K562 (cell line): ENCODE data around the gene DZIP3. TPM values are rescaled to one million over a fixed set of nuclear protein-coding genes. Genes with fewer than 3 reads are reported as not detected.

Source experiments
- BACH1 ChIP-seq: fragments of 200-800 bp; sonication (Bioruptor generic); IDR thresholded peaks from 2 replicates; pipeline ENCODE4 v1.6.1; 2016; ENCODE audit warnings: missing genetic modification characterization, missing compliant biosample characterization
- CBX1 ChIP-seq: sonication (generic); IDR thresholded peaks from 2 replicates; pipeline ENCODE4 v1.6.1; 2016; ENCODE audit warnings: antibody characterized with exemption, low read depth, mild to moderate bottlenecking
- EP400 ChIP-seq: fragments of 450-650 bp; IDR thresholded peaks from 2 replicates; pipeline ENCODE4 v1.6.1; 2017; ENCODE audit warnings: antibody characterized with exemption, mild to moderate bottlenecking, moderate library complexity
- FUS ChIP-seq: fragments of 200-400 bp; formaldehyde crosslinking; optimal IDR thresholded peaks from 2 replicates; pipeline ENCODE3; 2017; ENCODE audit warnings: low read depth, low read length
- GABPB2 ChIP-seq: fragments of 250-450 bp; sonication (Bioruptor Pico); conservative IDR thresholded peaks from 2 replicates; pipeline ENCODE4 v1.5.1; 2021; ENCODE audit warnings: mild to moderate bottlenecking
- HCFC1 ChIP-seq: IDR thresholded peaks from 2 replicates; pipeline ENCODE4 v1.6.1; 2012; ENCODE audit warnings: low read depth, low read length, improper control_type of control experiment
- HNRNPLL ChIP-seq: fragments of 200-400 bp; formaldehyde crosslinking; IDR thresholded peaks from 2 replicates; pipeline ENCODE4 v1.6.1; 2017; ENCODE audit warnings: low read length, low read depth, mild to moderate bottlenecking; ENCODE audit not compliant: poor library complexity, severe bottlenecking
- PRMT5 ChIP-seq: sonication (generic); formaldehyde crosslinking; IDR thresholded peaks from 2 replicates; pipeline ENCODE4 v1.5.0; 2020; ENCODE audit warnings: missing genetic modification reagents
- RNF219 ChIP-seq: fragments of 250-450 bp; sonication (Bioruptor Pico); IDR thresholded peaks from 2 replicates; pipeline ENCODE4 v1.5.0; 2022; ENCODE audit warnings: mild to moderate bottlenecking
- SMC3 ChIP-seq: conservative IDR thresholded peaks from 2 replicates; pipeline ENCODE4 v1.6.1; 2011; ENCODE audit warnings: low read depth, low read length, improper control_type of control experiment; ENCODE audit not compliant: insufficient read depth
- STAG1 ChIP-seq: sonication (generic); formaldehyde crosslinking; IDR thresholded peaks from 2 replicates; pipeline ENCODE4 v1.5.0; 2020; ENCODE audit warnings: missing genetic modification reagents, borderline replicate concordance
- TFE3 ChIP-seq: fragments of 450-650 bp; formaldehyde crosslinking; IDR thresholded peaks from 2 replicates; pipeline ENCODE4 v1.4.0; 2020; ENCODE audit warnings: mild to moderate bottlenecking, mixed read lengths
- THAP12 ChIP-seq: fragments of 250-450 bp; sonication (Bioruptor Pico); IDR thresholded peaks from 2 replicates; pipeline ENCODE4 v1.9.0; 2021; ENCODE audit warnings: mild to moderate bottlenecking, inconsistent platforms
- TRIM24 ChIP-seq, 2 experiments: fragments of 450-650 bp; IDR thresholded peaks; 2 replicates each; pipeline ENCODE4 v1.6.1; 2016
- XRCC3 ChIP-seq: fragments of 450-650 bp; IDR thresholded peaks from 2 replicates; pipeline ENCODE4 v1.6.1; 2017; ENCODE audit warnings: mild to moderate bottlenecking, moderate library complexity
- XRCC4 ChIP-seq: IDR thresholded peaks from one replicate; pipeline ENCODE4 v1.6.1; 2011; ENCODE audit not compliant: insufficient read depth, insufficient read length; ENCODE audit errors: extremely low read depth
- ZBTB17 ChIP-seq: fragments of 450-650 bp; formaldehyde crosslinking; IDR thresholded peaks from 2 replicates; pipeline ENCODE4 v1.4.0; 2020; ENCODE audit warnings: mild to moderate bottlenecking
- ZBTB34 ChIP-seq: fragments of 250-450 bp; sonication (Bioruptor Pico); IDR thresholded peaks from 2 replicates; pipeline ENCODE4 v1.8.0; 2021; ENCODE audit warnings: mild to moderate bottlenecking, moderate library complexity
- ZNF133 ChIP-seq: fragments of 250-450 bp; sonication (Bioruptor Pico); IDR thresholded peaks from 2 replicates; pipeline ENCODE4 v1.4.0; 2020; ENCODE audit warnings: mild to moderate bottlenecking
- ZNF24 ChIP-seq: fragments of 450-650 bp; IDR thresholded peaks from 2 replicates; pipeline ENCODE4 v1.6.1; 2016
- polyA plus RNA-seq, 8 experiments: library from polyadenylated mRNA; depleted of rRNA in 4 of 8; stranded (reverse) in 5 of 8; unstranded in 3 of 8; fragments of >200 nt; fragmentation: Nextera tagmentation in 2 of 8; fragmentation: Illumina TruSeq in 1 of 8; extraction: Ambion mirVana in 2 of 8; extraction: Trizol in 1 of 8; gene quantifications; 2 replicates each; pipeline versions ENCODE4 v1.2.1 to v1.2.3, GENCODE V29; 2011 to 2014; ENCODE audit warnings: inconsistent platforms in 1 of 8, missing spikeins in 1 of 8
- total RNA-seq, 7 experiments: library from RNA; depleted of rRNA in 6 of 7; stranded (reverse); fragments of >200 nt in 6 of 7; fragmentation: Illumina TruSeq in 2 of 7; extraction: Trizol in 2 of 7; gene quantifications; 2 replicates each; pipeline versions ENCODE4 v1.2.1 to v1.2.3, GENCODE V29; 2011 to 2021; ENCODE audit warnings: low replicate concordance in 1 of 7

Gene DZIP3
- total and polyA plus RNA-seq, 9 of the 15 experiments (the other 6 are each of a cell fraction or from before 2014, with no cell fraction given) = 3.5 to 9.7 (median 5.7) TPM

DNA sequence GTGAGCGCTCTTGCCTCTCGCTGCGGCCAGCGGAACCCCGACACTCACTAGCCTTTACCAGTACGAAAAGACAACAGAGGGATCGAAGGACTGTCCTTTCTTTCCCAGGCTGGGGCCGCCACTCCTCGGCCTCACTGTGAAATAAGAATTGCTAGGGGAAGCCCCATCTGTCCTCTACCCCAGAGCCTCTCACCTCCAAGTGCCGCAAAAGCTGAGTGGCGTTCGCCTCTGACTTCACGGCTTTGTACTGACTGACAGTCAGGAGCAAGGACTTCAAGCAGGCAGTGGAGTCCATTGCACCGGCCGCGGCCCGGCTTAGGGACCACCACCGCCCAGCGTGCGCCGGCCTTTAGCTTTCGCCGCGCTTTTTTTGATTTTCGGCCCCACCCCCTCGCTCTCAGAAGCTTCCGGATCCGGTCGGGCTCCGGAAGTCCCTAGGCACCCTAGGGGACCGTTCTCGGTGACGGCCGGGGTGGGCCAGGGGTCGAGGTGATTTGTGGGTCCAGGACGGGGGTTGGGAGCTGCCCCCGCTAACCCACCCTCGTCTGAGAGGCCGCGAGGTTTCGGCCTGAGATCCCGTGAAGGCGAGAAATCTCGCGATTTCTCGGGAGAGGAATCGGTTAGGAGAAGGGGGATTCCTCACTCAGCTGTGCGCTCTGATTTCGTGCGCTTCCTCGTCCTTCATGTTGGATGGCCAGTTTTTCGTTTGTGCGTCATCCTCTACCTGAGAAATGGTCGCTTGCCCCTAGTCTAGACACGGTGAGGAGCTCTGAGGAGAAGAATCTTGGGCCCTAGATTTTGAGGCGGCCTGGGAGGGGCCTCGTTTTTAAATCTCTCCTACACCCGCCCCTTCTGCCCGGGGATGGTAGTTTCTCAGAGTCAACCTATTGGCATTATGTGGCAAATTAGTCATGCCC, at the start of gene DZIP3, which contains the start of gene CIP2A (continued):
- TF ChIP-seq THAP12 (CRISPR knock-in tag) = no peak
- no peak for TF ChIP-seq XRCC3
- peak in 1 of 2 experiments; percentile 27; a peak in 1 of 4 replicates for TF ChIP-seq TRIM24 (IDR thresholded peaks at IDR 0.05)
- 0 out of 2 replicates have a peak, but pooled peaks have one; percentile 56 for TF ChIP-seq CBX1
- no peak for TF ChIP-seq SMC3
- no peak for TF ChIP-seq TFE3 (CRISPR knock-in tag)
- TF ChIP-seq PRMT5 (CRISPR knock-in tag) = no peak
- TF ChIP-seq HNRNPLL = peak; percentile 32
- no peak for TF ChIP-seq BACH1 (tag)
- no peak for TF ChIP-seq ZBTB17
- peak; percentile 47 for TF ChIP-seq HCFC1
- TF ChIP-seq GABPB2 = no peak
- TF ChIP-seq RNF219 (CRISPR knock-in tag) = no peak
- TF ChIP-seq FUS = no peak
- TF ChIP-seq EP400 = peak; percentile 85
- no peak for TF ChIP-seq ZBTB34
- TF ChIP-seq XRCC4 = no peak
- TF ChIP-seq STAG1 = no peak
- no peak for TF ChIP-seq ZNF133
- TF ChIP-seq ZNF24 = no peak
